T1000 (cell line): ENCODE data around the gene FOXN3.
"Not testable (repeated sequence)": the region's sequence is repeated elsewhere in the genome, so short reads cannot be mapped to it uniquely, and the experiment has no call there.

Experiments used
- DNase-seq: peaks from one replicate; lab custom pipeline; 2025; ENCODE audit warnings: mixed read lengths; lab: John Stamatoyannopoulos, UW

Gene FOXN3

DNA sequence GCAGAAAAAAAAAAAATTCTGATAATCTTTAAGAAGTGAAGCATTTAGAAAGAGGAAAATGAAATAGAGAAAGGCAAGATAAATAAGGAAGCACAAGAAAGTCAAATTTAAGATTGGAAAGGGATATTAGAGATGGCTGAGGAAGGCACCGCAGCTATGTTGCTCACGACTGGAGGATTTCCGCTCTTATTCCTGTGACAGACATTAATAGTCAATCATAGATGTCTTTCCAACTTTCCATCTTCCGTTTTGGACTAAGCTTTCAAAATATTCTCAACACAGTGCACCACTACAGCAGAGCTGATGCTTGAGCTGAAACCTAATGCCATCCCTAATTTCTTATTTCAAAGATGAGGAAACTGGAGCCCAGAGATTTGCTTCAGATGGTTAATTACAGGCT lies 290.6 kb downstream of the FOXN3 start:
- no peak for DNase-seq

DNA sequence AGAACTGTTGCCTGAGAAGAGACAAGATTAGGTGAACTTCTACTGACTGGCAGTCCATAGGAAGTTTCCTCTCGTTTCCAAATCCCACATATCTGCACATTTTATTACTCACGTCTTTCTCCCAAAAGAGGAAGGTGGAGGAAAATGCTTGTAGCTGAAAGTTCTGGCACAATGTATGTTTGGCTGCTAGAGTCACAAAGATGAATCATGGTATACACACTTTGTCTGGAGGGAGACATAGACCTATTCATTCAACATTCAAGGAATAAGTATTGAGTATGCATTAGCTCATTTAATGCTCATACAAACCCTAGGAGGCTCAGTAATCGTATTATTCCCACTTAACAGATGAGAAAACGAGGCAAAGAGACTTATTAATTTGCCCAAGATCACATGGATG lies 291.8 kb downstream of the FOXN3 start:
- no peak for DNase-seq

DNA sequence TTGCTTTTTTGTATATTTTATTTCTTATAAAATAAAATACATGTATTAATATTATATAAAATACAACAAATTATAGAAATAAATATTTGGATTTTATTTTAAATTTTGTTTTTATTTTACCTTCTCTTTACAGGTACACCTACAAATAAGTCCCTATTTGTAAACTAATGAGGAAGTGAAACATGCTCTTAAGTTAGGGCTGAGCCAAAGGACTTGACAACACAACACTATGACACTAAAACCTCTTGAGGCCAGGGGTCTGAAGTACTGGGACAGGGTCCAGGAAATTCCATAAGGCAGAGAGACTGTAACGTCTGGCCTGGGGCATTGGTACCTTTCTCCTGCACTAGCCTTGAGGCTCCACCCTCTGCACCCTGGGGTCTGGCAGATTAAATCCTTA lies 293.2 kb downstream of the FOXN3 start:
- no peak for DNase-seq

DNA sequence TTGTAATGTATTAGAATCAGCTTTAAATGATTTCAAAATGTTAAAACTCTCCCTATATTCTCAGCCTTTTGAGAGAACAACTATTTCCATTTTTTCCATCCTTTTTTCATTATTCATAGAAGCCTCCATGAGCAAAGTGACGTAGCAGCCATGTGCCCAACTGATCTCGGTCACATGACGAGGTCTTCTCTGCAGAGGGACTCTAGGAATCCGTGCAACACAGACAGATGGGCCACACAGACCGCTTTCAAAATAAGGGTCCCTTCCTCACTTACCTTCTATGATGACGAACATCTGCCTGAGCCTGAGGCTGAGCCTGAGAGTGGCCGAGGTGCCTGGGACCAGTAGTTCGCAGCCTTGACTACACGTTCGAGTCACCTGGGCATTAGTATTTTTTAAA lies 293.8 kb downstream of the FOXN3 start:
- DNase-seq = no peak

DNA sequence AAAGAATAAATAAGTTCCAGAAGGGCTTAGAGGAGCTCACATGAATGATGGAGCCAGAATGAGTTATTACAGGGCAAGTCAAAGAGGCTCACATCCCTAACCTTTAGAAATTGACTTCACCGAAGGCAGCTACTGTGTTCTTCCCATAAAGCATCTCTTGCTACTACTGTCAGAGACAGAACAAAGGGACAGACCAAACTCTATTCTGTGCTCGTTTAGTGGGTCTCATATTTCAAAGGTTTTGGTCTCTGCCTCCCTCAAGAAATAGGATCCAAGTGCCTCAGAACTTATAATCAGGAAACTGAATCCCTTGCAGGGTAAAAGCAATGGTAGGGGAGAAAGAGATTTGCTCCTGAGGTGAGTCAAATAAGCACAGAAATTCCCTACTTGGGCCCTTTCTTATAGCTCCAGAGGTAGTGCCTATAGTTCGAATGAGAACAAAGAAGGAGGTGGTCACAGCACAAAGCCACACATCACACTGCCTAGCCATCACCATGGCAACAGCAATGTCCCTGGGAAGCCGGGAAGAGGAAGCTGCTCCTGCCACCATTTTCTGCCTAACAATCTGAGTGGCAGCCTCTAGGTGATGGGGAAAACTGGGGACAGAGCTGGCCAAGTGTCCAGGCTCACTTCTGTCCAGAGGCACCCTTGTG lies 294.9 kb downstream of the FOXN3 start:
- no peak for DNase-seq

DNA sequence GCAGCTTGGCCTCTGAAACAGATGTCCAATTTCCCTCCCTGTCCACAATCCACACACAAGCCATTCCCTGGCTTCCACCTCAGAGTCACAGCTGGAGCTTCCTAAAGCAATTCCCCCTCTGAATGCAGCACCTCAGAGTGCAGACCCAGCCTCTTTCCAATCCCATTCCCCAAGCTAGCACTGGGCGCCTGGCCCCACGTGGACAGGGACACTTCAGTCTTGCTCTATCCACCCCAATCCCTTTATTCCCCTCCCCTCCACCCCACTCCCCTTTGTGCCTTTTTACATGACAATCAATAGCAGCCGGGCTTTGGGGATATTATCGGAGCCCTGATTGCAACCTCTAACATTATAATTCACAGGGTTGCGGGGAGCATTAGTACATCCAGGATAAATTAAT lies 300.0 kb downstream of the FOXN3 start:
- DNase-seq = no peak

DNA sequence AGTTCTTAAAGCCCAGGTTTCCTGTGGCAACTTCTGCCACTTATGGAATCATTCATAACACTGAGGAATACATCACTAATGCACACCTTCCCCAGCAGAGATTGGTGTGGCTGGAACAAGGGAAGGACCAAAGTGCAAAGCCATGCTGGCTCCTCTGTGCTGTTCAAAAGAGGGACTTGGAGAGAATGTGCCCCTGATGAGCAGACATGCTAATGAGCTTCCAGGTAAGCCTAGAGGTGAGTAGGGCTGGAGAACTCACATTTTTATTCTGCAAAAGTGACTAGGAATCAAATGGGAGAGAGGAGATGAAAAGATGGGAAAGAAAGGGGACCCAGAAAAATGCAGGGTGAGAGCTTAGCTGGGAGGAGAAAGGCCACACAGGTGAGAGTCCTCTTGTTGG lies 302.9 kb downstream of the FOXN3 start:
- no peak for DNase-seq

DNA sequence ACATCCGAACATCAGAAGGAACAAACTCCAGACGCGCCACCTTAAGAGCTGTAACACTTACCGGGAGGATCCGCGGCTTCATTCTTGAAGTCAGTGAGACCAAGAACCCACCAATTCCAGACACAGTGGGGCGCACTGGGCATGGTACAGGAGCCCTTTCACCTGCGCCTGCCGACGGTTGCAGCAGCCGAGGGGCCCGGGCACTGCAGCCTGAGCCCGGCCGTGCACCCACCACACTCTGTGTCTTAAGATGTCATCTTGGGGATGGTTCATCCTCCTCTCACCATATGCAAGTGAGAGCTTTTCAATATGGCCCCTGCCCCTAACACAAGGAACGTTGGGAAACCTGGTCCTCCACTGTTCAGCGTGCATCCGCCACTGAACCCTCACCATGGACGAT lies 304.3 kb downstream of the FOXN3 start:
- no peak for DNase-seq

DNA sequence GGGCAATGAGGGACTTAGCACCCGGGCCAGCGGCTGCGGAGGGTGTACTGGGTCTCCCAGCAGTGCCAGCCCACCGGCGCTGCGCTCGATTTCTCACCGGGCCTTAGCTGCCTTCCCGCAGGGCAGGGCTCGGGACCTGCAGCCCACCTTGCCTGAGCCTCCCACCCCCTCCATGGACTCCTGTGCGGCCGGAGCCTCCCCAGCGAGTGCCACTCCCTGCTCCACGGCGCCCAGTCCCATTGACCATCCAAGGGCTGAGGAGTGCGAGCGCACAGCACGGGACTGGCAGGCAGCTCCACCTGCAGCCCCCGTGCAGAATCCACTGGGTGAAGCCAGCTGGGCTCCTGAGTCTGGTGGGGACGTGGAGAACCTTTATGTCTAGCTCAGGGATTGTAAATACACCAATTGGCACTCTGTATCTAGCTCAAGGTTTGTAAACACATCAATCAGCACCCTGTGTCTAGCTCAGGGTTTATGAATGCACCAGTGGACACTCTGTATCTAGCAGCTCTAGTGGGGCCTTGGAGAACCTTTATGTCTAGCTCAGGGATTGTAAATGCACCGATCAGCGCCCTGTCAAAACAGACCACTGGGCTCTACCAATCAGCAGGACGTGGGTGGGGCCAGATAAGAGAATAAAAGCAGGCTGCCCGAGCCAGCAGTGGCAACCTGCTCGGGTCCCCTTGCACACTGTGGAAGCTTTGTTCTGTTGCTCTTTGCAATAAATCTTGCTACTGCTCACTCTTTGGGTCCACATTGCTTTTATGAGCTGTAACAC lies 305.1 kb downstream of the FOXN3 start:
- DNase-seq = not testable (repeated sequence)

DNA sequence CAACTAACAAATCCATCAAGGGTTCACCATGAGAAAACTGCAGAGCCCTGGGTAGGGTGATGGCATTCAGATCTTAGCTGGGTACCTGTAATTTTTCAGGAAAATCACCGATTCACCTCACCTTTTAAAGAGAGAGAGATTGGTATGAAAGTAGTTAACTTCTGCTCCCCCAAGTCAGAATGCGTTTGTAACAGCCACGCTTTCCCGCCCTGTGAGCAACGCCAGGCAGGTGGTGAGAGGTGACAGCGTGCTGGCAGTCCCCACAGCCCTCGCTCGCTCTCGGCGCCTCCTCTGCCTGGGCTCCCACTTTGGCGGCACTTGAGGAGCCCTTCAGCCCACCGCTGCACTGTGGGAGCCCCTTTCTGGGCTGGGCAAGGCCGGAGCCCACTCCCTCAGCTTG lies 305.8 kb downstream of the FOXN3 start:
- not testable (repeated sequence) for DNase-seq

DNA sequence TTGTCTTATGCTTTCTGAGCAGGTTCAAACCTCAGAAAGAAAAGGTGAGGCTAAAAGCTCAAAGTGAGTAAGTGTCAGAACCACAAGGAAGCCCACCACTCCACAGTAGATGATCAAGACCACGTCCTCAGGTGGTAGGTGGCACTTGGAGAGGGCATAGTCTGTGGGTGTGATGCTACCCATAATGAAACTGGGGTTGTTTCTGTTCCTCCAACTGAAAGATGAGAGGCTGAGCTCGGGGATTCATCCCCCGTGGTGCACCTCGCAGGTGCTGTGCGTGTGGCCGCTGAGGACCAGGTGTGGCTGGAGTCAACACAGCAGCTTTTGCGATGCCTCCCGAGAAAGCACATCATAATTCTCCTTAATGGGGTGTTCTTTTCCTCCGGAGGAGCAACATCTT lies 306.9 kb downstream of the FOXN3 start:
- no peak for DNase-seq

DNA sequence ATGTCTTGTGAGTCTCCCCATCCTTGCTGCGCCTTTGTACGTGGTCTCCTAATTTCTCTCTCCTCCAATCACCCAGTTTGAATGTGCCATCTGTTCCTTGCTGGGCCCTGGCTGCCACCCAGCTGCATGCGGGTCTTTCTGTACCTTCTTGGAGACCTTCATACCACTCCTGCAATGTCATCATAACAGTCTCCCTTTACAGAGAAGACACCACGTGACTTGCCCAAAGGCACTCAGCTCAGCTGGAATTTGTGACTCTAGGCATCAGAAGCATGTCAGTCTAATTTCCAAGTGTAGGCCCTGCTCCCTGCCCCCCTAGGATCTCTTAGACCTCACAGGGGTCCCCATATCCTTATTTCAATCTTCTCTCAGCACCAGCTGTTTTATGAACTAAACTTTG lies 308.4 kb downstream of the FOXN3 start:
- no peak for DNase-seq

DNA sequence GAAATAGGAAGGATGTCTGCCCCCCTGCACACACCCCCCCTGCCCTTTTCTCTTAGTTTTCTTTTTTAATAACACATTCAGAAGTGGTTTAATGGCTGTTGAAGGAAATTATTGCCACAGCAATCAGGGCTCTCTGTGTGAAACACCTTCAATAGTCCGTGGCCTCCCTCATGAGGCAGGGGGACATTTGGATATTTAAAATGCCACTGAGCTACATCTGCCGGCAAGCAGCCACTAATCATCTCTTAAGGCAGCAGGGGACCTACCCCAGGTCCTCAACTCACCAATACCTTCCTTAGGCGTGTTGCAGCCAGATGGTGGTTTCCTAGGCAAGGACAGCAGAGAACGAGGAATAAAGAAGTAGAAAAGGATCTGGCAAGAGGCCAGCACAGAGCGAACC lies 309.4 kb downstream of the FOXN3 start:
- DNase-seq = no peak
